Stimulated activated CD8-positive, alpha-beta memory T cell treated with anti-CD3 and anti-CD28 coated beads, Interleukin-7, amount 100 ng/mL, for 1 hour (primary cell): Measurements from ENCODE around the gene KIRREL3.
A peak's percentile ranks its signal among the peaks of the same experiment; 100 is the strongest.

Experiments
- DNase-seq, 2 donors: peaks; one replicate each; pipeline ENCODE4 v3.0.0-alpha.2; 2020; ENCODE audit warnings: low read depth in 2 of 2

KIRREL3 gene

GRCh38 chr11:126440792-126441514 lies 559.6 kb downstream of the KIRREL3 start:
- peak; percentile 39 to 54 for DNase-seq

GRCh38 chr11:126440276-126440675 lies 560.3 kb downstream of the KIRREL3 start:
- DNase-seq: no peak

- no peak for DNase-seq
Observed at GRCh38 chr11:126438691-126439090, 561.9 kb downstream of the KIRREL3 start.

- DNase-seq: no peak
Observed at GRCh38 chr11:126438272-126438671, 562.3 kb downstream of the KIRREL3 start.

GRCh38 chr11:126437731-126438130 lies 562.8 kb downstream of the KIRREL3 start:
- DNase-seq: no peak

- DNase-seq: no peak
Observed at GRCh38 chr11:126436209-126436755, 564.3 kb downstream of the KIRREL3 start.

- no peak for DNase-seq
Observed at GRCh38 chr11:126434950-126435335, 565.6 kb downstream of the KIRREL3 start.

- no peak for DNase-seq
Observed at GRCh38 chr11:126433989-126434949, 566.3 kb downstream of the KIRREL3 start.

- no peak for DNase-seq
Observed at GRCh38 chr11:126433244-126433846, 567.2 kb downstream of the KIRREL3 start.

GRCh38 chr11:126432525-126432924 lies 568.0 kb downstream of the KIRREL3 start:
- DNase-seq: no peak

- no peak for DNase-seq
Observed at GRCh38 chr11:126432065-126432461, 568.5 kb downstream of the KIRREL3 start.

GRCh38 chr11:126431401-126432064 lies 569.0 kb downstream of the KIRREL3 start:
- no peak for DNase-seq

GRCh38 chr11:126430581-126431335 lies 569.8 kb downstream of the KIRREL3 start:
- DNase-seq: no peak

GRCh38 chr11:126426820-126427749 lies 573.5 kb downstream of the KIRREL3 start:
- no peak for DNase-seq

GRCh38 chr11:126426106-126426505 lies 574.5 kb downstream of the KIRREL3 start:
- no peak for DNase-seq

GRCh38 chr11:126424471-126425039 lies 576.0 kb downstream of the KIRREL3 start:
- no peak for DNase-seq

GRCh38 chr11:126423743-126424142 lies 576.8 kb downstream of the KIRREL3 start:
- DNase-seq: no peak

- no peak for DNase-seq
Observed at GRCh38 chr11:126423154-126423553, 577.4 kb downstream of the KIRREL3 start.

GRCh38 chr11:126422446-126422845 lies 578.1 kb downstream of the KIRREL3 start:
- DNase-seq: no peak
